Astrocyte (in vitro differentiated cells and primary cell): Measurements from ENCODE around the gene PTPN22. TPM values are rescaled to one million over a fixed set of nuclear protein-coding genes. Genes with fewer than 3 reads are reported as not detected.
A peak's percentile ranks its signal among the peaks of the same experiment; 100 is the strongest.

Experiments used
- DNase-seq: peaks from one replicate; pipeline ENCODE4 v3.0.0-alpha.2; 2010; ENCODE audit warnings: low read depth
- FAIRE-seq: peaks from 2 replicates; lab custom pipeline; 2011; peaks lifted over from hg19 to GRCh38; lab: Jason Lieb, UNC
- H2AFZ ChIP-seq: 2 replicates; pipeline ENCODE4 v1.6.0; 2012; ENCODE audit warnings: low read depth, low read length, inconsistent platforms
- H3K27ac ChIP-seq: 2 replicates; pipeline ENCODE4 v1.5.1; 2011; ENCODE audit warnings: low read depth, low read length, inconsistent platforms
- H3K27me3 ChIP-seq: 2 replicates; pipeline ENCODE4 v1.6.0; 2011; ENCODE audit warnings: low read length, inconsistent platforms; ENCODE audit not compliant: insufficient read depth
- H3K36me3 ChIP-seq: 2 replicates; pipeline ENCODE4 v1.5.1; 2011; ENCODE audit warnings: low read length, inconsistent platforms; ENCODE audit not compliant: insufficient read depth
- H3K4me1 ChIP-seq: 2 replicates; pipeline ENCODE4 v1.5.1; 2011; ENCODE audit warnings: low read length, inconsistent platforms; ENCODE audit not compliant: insufficient read depth
- H3K4me2 ChIP-seq: 2 replicates; pipeline ENCODE4 v1.6.0; 2012; ENCODE audit warnings: low read length, inconsistent platforms
- H3K4me3 ChIP-seq: 2 replicates; pipeline ENCODE4 v1.5.1; 2011; ENCODE audit warnings: low read depth, mild to moderate bottlenecking, low read length, inconsistent platforms; ENCODE audit not compliant: insufficient read depth
- H3K79me2 ChIP-seq: 2 replicates; pipeline ENCODE4 v1.6.0; 2012; ENCODE audit warnings: mild to moderate bottlenecking, low read length, inconsistent platforms; ENCODE audit not compliant: insufficient read depth
- H3K9ac ChIP-seq: 2 replicates; pipeline ENCODE4 v1.6.0; 2012; ENCODE audit warnings: mild to moderate bottlenecking, low read length, inconsistent platforms
- H3K9me3 ChIP-seq: 2 replicates; pipeline ENCODE4 v1.5.1; 2012; ENCODE audit warnings: low read depth, mild to moderate bottlenecking, low read length, inconsistent platforms; ENCODE audit not compliant: insufficient read depth
- H4K20me1 ChIP-seq: 2 replicates; pipeline ENCODE4 v1.6.0; 2012; ENCODE audit warnings: low read length, inconsistent platforms; ENCODE audit not compliant: insufficient read depth
- H3K27ac Mint-ChIP-seq: one replicate; pipeline ENCODE4 v1.8.0; 2021; ENCODE audit warnings: mild to moderate bottlenecking, mixed read lengths; ENCODE audit not compliant: unreplicated experiment
- H3K27me3 Mint-ChIP-seq: one replicate; pipeline ENCODE4 v1.8.0; 2021; ENCODE audit warnings: low read depth, mixed read lengths; ENCODE audit not compliant: unreplicated experiment
- H3K36me3 Mint-ChIP-seq: one replicate; pipeline ENCODE4 v1.8.0; 2021; ENCODE audit warnings: low read depth, mixed read lengths; ENCODE audit not compliant: unreplicated experiment
- H3K4me1 Mint-ChIP-seq: one replicate; pipeline ENCODE4 v1.8.0; 2021; ENCODE audit warnings: low read depth, mixed read lengths; ENCODE audit not compliant: unreplicated experiment
- H3K4me3 Mint-ChIP-seq: one replicate; pipeline ENCODE4 v1.8.0; 2021; ENCODE audit warnings: mild to moderate bottlenecking, moderate library complexity, mixed read lengths; ENCODE audit not compliant: unreplicated experiment
- H3K9me3 Mint-ChIP-seq: one replicate; pipeline ENCODE4 v1.8.0; 2021; ENCODE audit warnings: mild to moderate bottlenecking, mixed read lengths; ENCODE audit not compliant: unreplicated experiment
- CTCF ChIP-seq: IDR thresholded peaks from 2 replicates; pipeline ENCODE4 v1.5.1; 2011; ENCODE audit warnings: low read depth, mild to moderate bottlenecking, inconsistent platforms, low read length, moderate library complexity; ENCODE audit not compliant: insufficient read depth
- EZH2 ChIP-seq: IDR thresholded peaks from 2 replicates; pipeline ENCODE4 v1.6.1; 2012; ENCODE audit warnings: mild to moderate bottlenecking, low read length, inconsistent platforms; ENCODE audit not compliant: insufficient read depth
- total RNA-seq: library from RNA; stranded (reverse); gene quantifications from 2 replicates; pipeline ENCODE4 v1.2.1, GENCODE V29; 2021

PTPN22 gene
- total RNA-seq, 1 donor from 2014 or later, result 1.3 TPM

GRCh38 chr1:113765306-113766230, 105.9 kb downstream of the PTPN22 start:
- Histone ChIP-seq H3K4me3 (no peak overlapping the region), H3K36me3 (peaks cover 14% of the 10 kb centered on the region), H2AFZ (no peak overlapping the region), H3K9me3 (no peaks in the 10 kb centered on the region), H4K20me1 (no peaks in the 10 kb centered on the region), H3K4me1 (no peaks in the 10 kb centered on the region), H3K4me2 (no peak overlapping the region), H3K79me2 (no peaks in the 10 kb centered on the region), H3K27me3 (no peaks in the 10 kb centered on the region), H3K27ac (no peak overlapping the region), H3K9ac (no peak overlapping the region)
- H3K9me3 Mint-ChIP-seq, result no peaks in the 10 kb centered on the region
- no peaks in the 10 kb centered on the region for H3K4me1 Mint-ChIP-seq
- no peak overlapping the region for H3K27ac Mint-ChIP-seq
- peak; percentile 69 for DNase-seq
- no peak overlapping the region for H3K4me3 Mint-ChIP-seq
- TF ChIP-seq CTCF, result no peak
- TF ChIP-seq EZH2, result no peak
- FAIRE-seq, result no peak
- no peaks in the 10 kb centered on the region for H3K27me3 Mint-ChIP-seq
- peaks cover 3% of the 10 kb centered on the region for H3K36me3 Mint-ChIP-seq

Other genes starting within 250 kb of the PTPN22 start
- 31.5 and 36.4 TPM in 2 replicates for gene PHTF1, start 112.2 kb downstream of the PTPN22 start, total RNA-seq
- 10.6 and 10.8 TPM in 2 replicates for gene RSBN1, start 59.2 kb downstream of the PTPN22 start, total RNA-seq
- gene BCL2L15, start 15.9 kb upstream of the PTPN22 start, total RNA-seq, result 0.14 and 0.38 TPM in 2 replicates
- 14.9 and 15.2 TPM in 2 replicates for gene AP4B1, start 33.1 kb upstream of the PTPN22 start, total RNA-seq
- 7.8 and 8.1 TPM in 2 replicates for gene DCLRE1B, start 33.6 kb upstream of the PTPN22 start, total RNA-seq
- 54.0 and 55.4 TPM in 2 replicates for gene HIPK1, start 57.6 kb upstream of the PTPN22 start, total RNA-seq
- 23.2 and 26.7 TPM in 2 replicates for gene OLFML3, start 107.8 kb upstream of the PTPN22 start, total RNA-seq